Panc1 (cell line): ENCODE data around the gene CELF2. TPM values are rescaled to one million over a fixed set of nuclear protein-coding genes. Genes with fewer than 3 reads are reported as not detected.

Experiments used
- ATAC-seq: fragments of 200-7000 bp; cut with Tn5 transposase; 2 replicates; pipeline ENCODE4 v1.9.1; 2020; ENCODE audit warnings: mild to moderate bottlenecking, moderate library complexity
- BruUV-seq: library from RNA; stranded (reverse); fragments of 400-500 nt; replicated peaks from 2 replicates; lab custom pipeline; 2021; lab: Mats Ljungman, UMichigan
- CTCF ChIA-PET: fragments of 300-600 bp; sonication (Branson Sonifier 250); formaldehyde crosslinking; loops from one replicate; lab custom pipeline; 2022; ENCODE audit warnings: antibody characterized with exemption; lab: Charles Lee
- POLR2A ChIA-PET: fragments of 300-600 bp; sonication (Branson Sonifier 250); formaldehyde crosslinking; loops from one replicate; lab custom pipeline; 2022; ENCODE audit warnings: antibody characterized with exemption; lab: Charles Lee
- DNase-seq: peaks from one replicate; pipeline ENCODE4 v3.0.0-alpha.2; 2010; ENCODE audit warnings: low read depth, low spot score
- H3K27ac ChIP-seq: 2 replicates; pipeline ENCODE4 v1.5.1; 2011; ENCODE audit warnings: mild to moderate bottlenecking, low read length, inconsistent platforms
- H3K27me3 ChIP-seq: fragments of 200-500 bp; sonication (Bioruptor generic); 2 replicates; pipeline ENCODE4 v1.6.0; 2014; ENCODE audit warnings: low read length, inconsistent platforms; ENCODE audit not compliant: control insufficient read depth, insufficient read depth
- H3K36me3 ChIP-seq: fragments of 200-500 bp; sonication (Bioruptor generic); 2 replicates; pipeline ENCODE4 v1.5.1; 2014; ENCODE audit warnings: inconsistent platforms, mild to moderate bottlenecking, low read length, moderate library complexity; ENCODE audit not compliant: control insufficient read depth, insufficient read depth
- H3K4me1 ChIP-seq: 2 replicates; pipeline ENCODE4 v1.5.1; 2011; ENCODE audit warnings: inconsistent platforms, mild to moderate bottlenecking, low read length, moderate library complexity; ENCODE audit not compliant: control insufficient read depth, insufficient read depth
- H3K4me3 ChIP-seq, 2 experiments: 2 replicates each; pipeline ENCODE4 v1.5.1; 2011 to 2012; ENCODE audit warnings: low read depth in 2 of 2, low read length in 2 of 2, mild to moderate bottlenecking in 2 of 2, inconsistent platforms in 1 of 2, moderate library complexity in 1 of 2
- H3K9me3 ChIP-seq: fragments of 200-500 bp; sonication (Bioruptor generic); 2 replicates; pipeline ENCODE4 v1.5.1; 2014; ENCODE audit warnings: low read depth, mild to moderate bottlenecking, inconsistent platforms, low read length, moderate library complexity; ENCODE audit not compliant: control insufficient read depth, insufficient read depth
- POLR2AphosphoS5 ChIP-seq: IDR thresholded peaks from 2 replicates; pipeline ENCODE4 v1.6.1; 2012; ENCODE audit warnings: mild to moderate bottlenecking, low read depth, low read length, moderate library complexity
- SIN3A ChIP-seq: IDR thresholded peaks from 2 replicates; pipeline ENCODE4 v1.6.1; 2012; ENCODE audit warnings: low read depth, mild to moderate bottlenecking, low read length, moderate library complexity, borderline replicate concordance; ENCODE audit not compliant: insufficient read depth
- TCF7L2 ChIP-seq: IDR thresholded peaks from 2 replicates; pipeline ENCODE4 v1.6.1; 2011; ENCODE audit warnings: mild to moderate bottlenecking, low read depth, low read length, inconsistent platforms
- in situ Hi-C: cut with HindIII; loops from 2 replicates; pipeline ENCODE4 v1.10.0; 2016; ENCODE audit warnings: low sequenced_read_pairs, low pct_unique_long_range_greater_than_20kb
- intact Hi-C: fragments of 100-400 bp; cut with micrococcal nuclease; formaldehyde crosslinking; loops from one replicate; pipeline ENCODE4 v1.10.0; 2022; ENCODE audit not compliant: unreplicated experiment
- total RNA-seq: library from RNA; stranded (reverse); gene quantifications from one replicate; pipeline ENCODE4 v1.2.1, GENCODE V29; 2021; ENCODE audit not compliant: unreplicated experiment
- TF ChIP-seq, protein P1 (sequence below): fragments of 450-650 bp; IDR thresholded peaks from 2 replicates; pipeline ENCODE4 v1.5.1; 2017; ENCODE audit warnings: mild to moderate bottlenecking
- TF ChIP-seq, protein P2 (sequence below), 2 experiments: IDR thresholded peaks; 2 replicates each; pipeline ENCODE4 v1.6.1; 2011 to 2012; ENCODE audit warnings: low read depth in 2 of 2, control low read depth in 1 of 2, low read length in 1 of 2, mild to moderate bottlenecking in 1 of 2, moderate library complexity in 1 of 2; ENCODE audit not compliant: insufficient read depth in 1 of 2

CELF2 gene
- total RNA-seq, 1 experiment from 2014 or later, result 0.44 TPM

DNA sequence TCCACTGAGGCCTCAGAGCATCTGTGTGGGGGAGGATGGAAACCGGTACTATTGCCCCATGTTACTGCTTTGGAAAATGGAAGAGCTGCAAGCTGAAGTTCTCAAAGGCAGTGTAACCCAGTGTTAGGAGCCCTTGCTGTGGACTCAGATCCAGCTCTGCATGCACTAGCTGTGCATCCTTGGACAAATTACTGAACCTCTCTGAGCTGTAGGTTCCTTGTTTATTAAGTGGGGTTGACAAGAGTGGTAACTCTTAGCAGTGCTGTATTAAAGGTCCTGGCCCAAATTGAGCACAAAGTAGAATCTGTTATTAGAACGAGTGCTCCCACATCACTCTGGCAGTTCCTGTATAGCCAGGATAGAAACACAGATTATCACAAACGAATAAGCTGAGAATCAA is 359.6 kb downstream of the CELF2 start:
- CTCF ChIA-PET, result no interaction called here
- Histone ChIP-seq H3K9me3 (no peaks in the 10 kb centered on the region), H3K27ac (no peak overlapping the region), H3K4me1 (no peaks in the 10 kb centered on the region), H3K36me3 (no peaks in the 10 kb centered on the region), H3K27me3 (no peaks in the 10 kb centered on the region), H3K4me3 (no peak overlapping the region)
- TF ChIP-seq, protein P1, sequence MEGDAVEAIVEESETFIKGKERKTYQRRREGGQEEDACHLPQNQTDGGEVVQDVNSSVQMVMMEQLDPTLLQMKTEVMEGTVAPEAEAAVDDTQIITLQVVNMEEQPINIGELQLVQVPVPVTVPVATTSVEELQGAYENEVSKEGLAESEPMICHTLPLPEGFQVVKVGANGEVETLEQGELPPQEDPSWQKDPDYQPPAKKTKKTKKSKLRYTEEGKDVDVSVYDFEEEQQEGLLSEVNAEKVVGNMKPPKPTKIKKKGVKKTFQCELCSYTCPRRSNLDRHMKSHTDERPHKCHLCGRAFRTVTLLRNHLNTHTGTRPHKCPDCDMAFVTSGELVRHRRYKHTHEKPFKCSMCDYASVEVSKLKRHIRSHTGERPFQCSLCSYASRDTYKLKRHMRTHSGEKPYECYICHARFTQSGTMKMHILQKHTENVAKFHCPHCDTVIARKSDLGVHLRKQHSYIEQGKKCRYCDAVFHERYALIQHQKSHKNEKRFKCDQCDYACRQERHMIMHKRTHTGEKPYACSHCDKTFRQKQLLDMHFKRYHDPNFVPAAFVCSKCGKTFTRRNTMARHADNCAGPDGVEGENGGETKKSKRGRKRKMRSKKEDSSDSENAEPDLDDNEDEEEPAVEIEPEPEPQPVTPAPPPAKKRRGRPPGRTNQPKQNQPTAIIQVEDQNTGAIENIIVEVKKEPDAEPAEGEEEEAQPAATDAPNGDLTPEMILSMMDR, result no peak
- TF ChIP-seq SIN3A (no peak), POLR2AphosphoS5 (no peak), TCF7L2 (no peak)
- TF ChIP-seq, protein P2, sequence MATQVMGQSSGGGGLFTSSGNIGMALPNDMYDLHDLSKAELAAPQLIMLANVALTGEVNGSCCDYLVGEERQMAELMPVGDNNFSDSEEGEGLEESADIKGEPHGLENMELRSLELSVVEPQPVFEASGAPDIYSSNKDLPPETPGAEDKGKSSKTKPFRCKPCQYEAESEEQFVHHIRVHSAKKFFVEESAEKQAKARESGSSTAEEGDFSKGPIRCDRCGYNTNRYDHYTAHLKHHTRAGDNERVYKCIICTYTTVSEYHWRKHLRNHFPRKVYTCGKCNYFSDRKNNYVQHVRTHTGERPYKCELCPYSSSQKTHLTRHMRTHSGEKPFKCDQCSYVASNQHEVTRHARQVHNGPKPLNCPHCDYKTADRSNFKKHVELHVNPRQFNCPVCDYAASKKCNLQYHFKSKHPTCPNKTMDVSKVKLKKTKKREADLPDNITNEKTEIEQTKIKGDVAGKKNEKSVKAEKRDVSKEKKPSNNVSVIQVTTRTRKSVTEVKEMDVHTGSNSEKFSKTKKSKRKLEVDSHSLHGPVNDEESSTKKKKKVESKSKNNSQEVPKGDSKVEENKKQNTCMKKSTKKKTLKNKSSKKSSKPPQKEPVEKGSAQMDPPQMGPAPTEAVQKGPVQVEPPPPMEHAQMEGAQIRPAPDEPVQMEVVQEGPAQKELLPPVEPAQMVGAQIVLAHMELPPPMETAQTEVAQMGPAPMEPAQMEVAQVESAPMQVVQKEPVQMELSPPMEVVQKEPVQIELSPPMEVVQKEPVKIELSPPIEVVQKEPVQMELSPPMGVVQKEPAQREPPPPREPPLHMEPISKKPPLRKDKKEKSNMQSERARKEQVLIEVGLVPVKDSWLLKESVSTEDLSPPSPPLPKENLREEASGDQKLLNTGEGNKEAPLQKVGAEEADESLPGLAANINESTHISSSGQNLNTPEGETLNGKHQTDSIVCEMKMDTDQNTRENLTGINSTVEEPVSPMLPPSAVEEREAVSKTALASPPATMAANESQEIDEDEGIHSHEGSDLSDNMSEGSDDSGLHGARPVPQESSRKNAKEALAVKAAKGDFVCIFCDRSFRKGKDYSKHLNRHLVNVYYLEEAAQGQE (IDR thresholded peaks at IDR 0.05; ENCODE audit: insufficient read depth in 1 of 2, low read depth in 2 of 2, low read length in 1 of 2), result no peak
- ATAC-seq, result no peak
- in situ Hi-C loops, result no loop called here
- DNase-seq, result no peak
- no TSS peak for BruUV-seq
- POLR2A ChIA-PET, result no interaction called here
- intact Hi-C loops, result no loop called here

DNA sequence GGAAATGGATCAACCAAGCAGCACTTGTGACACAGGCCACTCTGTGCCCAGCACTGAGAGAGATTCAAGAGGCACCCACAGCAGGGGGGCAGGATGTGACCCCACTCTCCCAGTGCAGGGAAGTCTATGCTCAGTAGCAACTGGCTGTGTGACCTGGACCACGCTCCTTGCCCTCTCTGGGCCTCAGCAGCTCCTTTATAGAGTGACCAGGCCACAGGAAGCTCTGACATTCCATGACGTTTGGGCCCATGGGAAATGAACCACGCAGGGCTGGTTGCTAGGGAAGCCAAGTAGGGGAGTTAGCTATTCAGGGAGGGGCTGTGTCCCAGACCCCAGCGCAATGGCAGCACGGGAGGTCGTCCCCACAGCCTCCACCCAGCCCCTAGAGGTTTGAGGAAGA is 361.2 kb downstream of the CELF2 start:
- Histone ChIP-seq H3K4me3 (no peak overlapping the region), H3K27ac (no peak overlapping the region), H3K4me1 (no peaks in the 10 kb centered on the region), H3K27me3 (no peaks in the 10 kb centered on the region), H3K36me3 (no peaks in the 10 kb centered on the region), H3K9me3 (no peaks in the 10 kb centered on the region)
- ATAC-seq, result no peak
- intact Hi-C loops, result no loop called here
- no TSS peak for BruUV-seq
- TF ChIP-seq TCF7L2 (no peak), SIN3A (no peak), POLR2AphosphoS5 (no peak)
- TF ChIP-seq, protein P2 (IDR thresholded peaks at IDR 0.05; ENCODE audit: insufficient read depth in 1 of 2, low read depth in 2 of 2, low read length in 1 of 2), result no peak
- TF ChIP-seq, protein P1, result no peak
- in situ Hi-C loops, result no loop called here
- ChIA-PET CTCF (interaction anchor here (0.6 kb wide), 1 partner anchor 373 kb away, joined by 4 read pairs; no protein-coding TSS in a partner anchor), POLR2A (no interaction called here)
- DNase-seq, result no peak
